Thymus (tissue), 11 donors: ENCODE measurements around the gene CMIP. TPM values are rescaled to one million over a fixed set of nuclear protein-coding genes. Genes with fewer than 3 reads are reported as not detected.

Source experiments
- DNase-seq, 9 donors: peaks; one replicate each; pipeline ENCODE4 v3.0.0-alpha.2; 2013; ENCODE audit warnings: low spot score in 9 of 9, low read depth in 6 of 9, missing footprints in 1 of 9
- H3K27ac ChIP-seq, 2 donors: one replicate each; pipeline ENCODE4 v1.5.1; 2013; ENCODE audit warnings: control low read depth in 1 of 2, low read depth in 1 of 2, low read length in 1 of 2, mild to moderate bottlenecking in 1 of 2, moderate library complexity in 1 of 2
- H3K27me3 ChIP-seq, 2 donors: one replicate each; pipeline ENCODE4 v1.5.1; 2013; ENCODE audit warnings: low read length in 1 of 2; ENCODE audit not compliant: control insufficient read depth in 2 of 2, insufficient read depth in 1 of 2
- H3K36me3 ChIP-seq, 2 donors: one replicate each; pipeline ENCODE4 v1.5.1; 2013; ENCODE audit warnings: low read length in 1 of 2, mild to moderate bottlenecking in 1 of 2, moderate library complexity in 1 of 2; ENCODE audit not compliant: control insufficient read depth in 2 of 2, insufficient read depth in 2 of 2
- H3K4me1 ChIP-seq, 2 donors: one replicate each; pipeline ENCODE4 v1.5.1; 2013; ENCODE audit warnings: low read length in 2 of 2; ENCODE audit not compliant: control insufficient read depth in 2 of 2, insufficient read depth in 2 of 2
- H3K4me3 ChIP-seq, 2 donors: one replicate each; pipeline ENCODE4 v1.5.1; 2013; ENCODE audit warnings: low read length in 2 of 2, control low read depth in 1 of 2, mild to moderate bottlenecking in 1 of 2
- H3K9me3 ChIP-seq, 2 donors: one replicate each; pipeline ENCODE4 v1.5.1; 2013; ENCODE audit warnings: low read length in 1 of 2, mild to moderate bottlenecking in 1 of 2; ENCODE audit not compliant: control insufficient read depth in 2 of 2, insufficient read depth in 1 of 2
- WGBS: extraction: QIAGEN DNeasy Blood & Tissue Kit; methylation state at CpG from one replicate; pipeline ENCODE4 v1.1.7; 2013; 5-methylcytosine and 5-hydroxymethylcytosine counted together
- polyA plus RNA-seq: library from polyadenylated mRNA; stranded (reverse); fragments of 200-250 nt; gene quantifications from one replicate; pipeline ENCODE4 v1.2.3, GENCODE V29; 2013
- total RNA-seq: library from RNA; stranded (reverse); fragments of 120-200 nt; gene quantifications from one replicate; pipeline ENCODE4 v1.2.4, GENCODE V29; 2013
- donor health status: healthy.

Gene CMIP
- total and polyA plus RNA-seq, 2 donors: 5.2 to 19.4 TPM

GRCh38 chr16:81647527-81647926 is 202.9 kb downstream of the CMIP start:
- Histone ChIP-seq H3K36me3 (peaks cover 5 to 11% of the 10 kb centered on the region in 2 donors), H3K9me3 (no peaks in the 10 kb centered on the region), H3K4me3 (no peak overlapping the region), H3K27ac (no peak overlapping the region), H3K27me3 (no peaks in the 10 kb centered on the region), H3K4me1 (peaks cover 0 to 16% of the 10 kb centered on the region in 2 donors)
- WGBS: 97% methylated on average over 8 of the region's 8 CpGs
- no peak for DNase-seq

DNA sequence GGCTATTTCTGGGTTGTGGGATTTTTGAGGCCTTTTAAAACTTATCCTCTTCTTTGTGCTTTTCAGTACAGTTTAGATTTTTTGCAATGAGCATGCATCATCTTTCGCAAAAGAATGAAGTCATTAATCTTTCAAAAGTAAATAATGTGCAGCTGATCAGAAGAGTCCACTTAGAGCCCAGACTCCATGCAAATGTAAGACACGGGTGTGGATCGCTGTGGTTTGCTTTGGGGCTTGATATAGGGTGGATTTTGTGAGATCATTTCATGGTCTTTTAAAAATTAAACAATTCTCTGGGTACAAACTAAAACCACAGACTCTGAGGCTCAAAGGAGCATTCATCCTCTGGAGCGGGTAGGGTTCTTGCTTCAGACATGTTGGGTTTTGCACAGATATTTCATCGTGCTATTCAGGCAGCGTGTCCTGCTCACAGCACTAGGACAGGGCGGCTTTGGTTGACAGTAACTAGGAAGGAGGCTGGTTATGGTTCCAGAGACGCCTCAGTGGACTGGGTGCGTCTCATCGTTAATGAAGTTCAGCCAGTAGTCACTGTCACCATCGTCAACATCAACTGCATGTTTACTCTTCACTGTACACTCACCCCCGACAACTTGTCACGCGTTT is 205.1 kb downstream of the CMIP start:
- H3K9me3 ChIP-seq: no peaks in the 10 kb centered on the region
- DNase-seq: no peak
- peaks cover 0 to 16% of the 10 kb centered on the region in 2 donors for H3K4me1 ChIP-seq
- peak overlapping the region in 1 of 2 donors; percentile 43 for H3K27ac ChIP-seq
- H3K4me3 ChIP-seq: no peak overlapping the region
- WGBS: 94% methylated on average over 14 of the region's 14 CpGs
- no peaks in the 10 kb centered on the region for H3K27me3 ChIP-seq
- H3K36me3 ChIP-seq: peaks cover 24% of the 10 kb centered on the region in 2 donors

DNA sequence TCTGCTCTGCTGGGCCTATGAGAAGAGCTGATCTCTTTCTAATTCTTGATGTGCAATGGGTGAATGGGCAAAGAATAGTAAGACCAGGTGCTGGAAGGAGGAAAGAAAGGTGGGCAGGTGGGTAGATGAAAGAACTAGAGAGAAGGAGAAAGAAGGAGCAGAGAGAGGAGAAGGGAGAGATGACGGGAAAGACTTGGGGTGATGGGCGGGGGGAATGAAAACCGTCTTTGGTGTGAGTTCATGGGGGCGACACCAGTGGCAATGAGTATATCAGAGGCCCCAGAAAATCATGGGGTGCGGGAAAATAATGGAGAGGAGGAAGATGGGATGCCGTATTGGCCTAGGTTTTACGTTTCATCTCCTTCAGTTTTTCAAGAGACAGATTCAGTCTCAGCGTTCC is 205.7 kb downstream of the CMIP start:
- peaks cover 24 to 28% of the 10 kb centered on the region in 2 donors for H3K36me3 ChIP-seq
- DNase-seq: no peak
- H3K4me3 ChIP-seq: no peak overlapping the region
- H3K27me3 ChIP-seq: no peaks in the 10 kb centered on the region
- H3K9me3 ChIP-seq: no peaks in the 10 kb centered on the region
- 93% methylated on average over 8 of the region's 8 CpGs for WGBS
- H3K4me1 ChIP-seq: peaks cover 0 to 16% of the 10 kb centered on the region in 2 donors
- H3K27ac ChIP-seq: peak overlapping the region in 1 of 2 donors; percentile 43

DNA sequence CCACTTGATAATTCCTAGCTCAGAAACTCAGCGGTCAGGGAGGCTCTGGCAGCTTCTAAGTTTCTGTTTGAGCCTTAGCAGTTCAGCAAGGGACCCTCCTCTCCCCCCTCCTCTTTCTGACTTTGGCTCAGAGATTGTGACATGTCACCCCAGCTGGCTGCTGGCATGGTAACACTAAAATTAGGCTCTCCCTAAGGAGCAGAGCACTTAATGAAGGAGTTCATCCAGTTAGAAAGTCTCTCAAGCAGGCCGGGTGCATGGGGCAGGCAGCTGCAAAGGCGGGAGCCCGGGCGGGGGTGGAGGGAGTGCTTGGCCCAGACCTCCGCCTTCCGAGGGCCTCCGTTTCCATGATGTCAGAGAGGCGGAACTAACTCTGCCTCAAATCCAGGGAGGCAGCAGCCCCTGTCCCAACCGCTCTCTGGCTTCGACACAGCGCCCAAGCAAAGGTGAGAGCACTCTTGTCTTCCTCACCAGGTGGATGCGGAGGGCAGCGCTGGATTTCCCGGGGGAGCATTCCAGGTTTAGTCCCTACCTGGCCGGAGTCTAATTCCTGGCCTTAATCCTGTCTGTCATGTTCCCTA is 206.5 kb downstream of the CMIP start:
- Histone ChIP-seq H3K4me3 (no peak overlapping the region), H3K9me3 (no peaks in the 10 kb centered on the region), H3K27ac (peak overlapping the region in 1 of 2 donors; percentile 53), H3K27me3 (no peaks in the 10 kb centered on the region), H3K4me1 (peaks cover 0 to 16% of the 10 kb centered on the region in 2 donors), H3K36me3 (peaks cover 24 to 34% of the 10 kb centered on the region in 2 donors)
- WGBS: 94% methylated on average over 16 of the region's 16 CpGs
- DNase-seq: no peak

DNA sequence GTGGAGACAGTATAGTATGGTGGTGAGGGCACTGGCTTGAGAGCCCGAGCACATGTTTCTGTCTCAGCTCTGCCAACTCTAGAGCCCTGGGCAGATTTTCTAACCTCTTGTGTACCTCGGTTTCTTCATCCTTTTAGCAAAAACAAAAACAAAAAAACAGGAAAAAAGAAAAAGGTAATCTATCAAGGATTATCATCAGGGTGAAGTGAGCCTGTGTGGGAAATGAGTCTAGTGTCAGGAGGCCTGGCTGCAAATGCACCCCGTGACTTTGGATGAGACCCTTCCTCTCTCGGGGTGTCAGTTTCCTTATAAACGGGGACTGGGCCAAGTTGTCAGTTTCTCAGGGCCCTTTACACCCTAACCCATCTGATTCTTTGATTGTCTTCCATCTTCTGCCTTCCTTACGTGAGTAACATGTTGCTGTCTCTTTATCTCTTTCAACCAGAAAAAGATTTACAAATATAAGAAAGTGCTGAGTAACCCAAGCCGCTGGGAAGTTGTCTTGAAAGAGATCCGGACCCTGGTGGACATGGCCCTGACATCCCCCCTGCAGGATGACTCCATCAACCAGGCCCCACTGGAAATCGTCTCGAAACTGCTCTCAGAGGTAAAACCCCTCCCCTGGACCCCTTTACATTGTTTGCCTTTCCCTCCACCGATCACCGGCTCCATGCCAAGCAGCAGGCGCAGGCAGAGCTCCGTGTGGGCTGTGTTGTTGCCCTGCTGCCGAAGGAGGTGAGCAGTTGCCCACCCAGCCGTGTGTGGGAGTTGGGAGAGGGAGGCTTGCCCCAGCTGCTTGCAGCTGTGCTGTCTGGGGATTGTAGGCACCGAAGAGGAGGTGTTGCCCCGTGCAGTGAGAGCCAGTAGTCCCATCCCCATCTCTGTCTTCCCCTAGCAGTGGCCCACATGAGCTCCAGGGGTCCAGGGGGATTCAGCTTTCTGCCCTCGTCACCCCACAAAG is 207.4 kb downstream of the CMIP start:
- DNase-seq: no peak
- Histone ChIP-seq H3K27me3 (no peaks in the 10 kb centered on the region), H3K27ac (peak overlapping the region in 1 of 2 donors; percentile 60), H3K4me1 (peaks cover 0 to 16% of the 10 kb centered on the region in 2 donors), H3K36me3 (peaks cover 24 to 34% of the 10 kb centered on the region in 2 donors), H3K4me3 (no peak overlapping the region), H3K9me3 (no peaks in the 10 kb centered on the region)
- WGBS: 93% methylated on average over 19 of the region's 19 CpGs

DNA sequence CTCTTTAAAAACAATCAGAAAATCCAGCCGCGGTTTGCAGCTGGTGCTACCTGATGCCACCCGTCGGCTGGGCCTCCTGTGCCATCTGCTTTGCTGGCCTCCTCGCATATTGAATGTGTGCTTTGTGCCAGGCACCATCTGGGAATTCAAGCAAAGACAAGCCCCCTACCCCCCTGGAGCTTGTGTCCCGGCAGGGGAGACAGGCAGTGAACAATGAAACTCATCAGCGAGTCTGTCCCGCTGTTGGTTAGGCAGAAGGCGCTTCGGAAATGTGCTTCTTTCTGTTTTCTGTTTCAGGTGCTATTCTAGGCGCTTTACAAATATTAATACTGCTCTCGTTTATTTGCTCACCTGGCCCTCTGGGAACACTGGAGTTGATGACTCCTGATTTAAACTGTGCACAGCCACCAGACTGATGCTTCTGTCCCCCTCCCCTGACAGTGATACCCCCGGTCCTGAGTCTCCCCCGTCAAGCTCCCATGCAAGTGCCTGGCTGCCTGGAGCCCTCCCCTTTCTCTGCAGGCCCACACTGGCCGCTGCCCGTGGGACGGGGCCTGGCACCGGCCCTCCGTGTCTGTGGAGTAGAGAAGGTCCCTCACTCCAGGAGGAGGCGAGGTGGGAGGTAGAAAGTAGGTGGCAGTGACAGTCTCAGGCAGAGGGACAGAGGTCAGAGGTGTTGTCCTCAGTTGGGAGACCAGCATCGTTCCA is 208.3 kb downstream of the CMIP start:
- H3K4me3 ChIP-seq: no peak overlapping the region
- 94% methylated on average over 21 of the region's 21 CpGs for WGBS
- no peaks in the 10 kb centered on the region for H3K9me3 ChIP-seq
- H3K27ac ChIP-seq: peak overlapping the region in 1 of 2 donors; percentile 60
- peaks cover 0 to 16% of the 10 kb centered on the region in 2 donors for H3K4me1 ChIP-seq
- H3K27me3 ChIP-seq: no peaks in the 10 kb centered on the region
- peaks cover 27 to 34% of the 10 kb centered on the region in 2 donors for H3K36me3 ChIP-seq
- no peak for DNase-seq

GRCh38 chr16:81654346-81654745 is 209.7 kb downstream of the CMIP start:
- DNase-seq: no peak
- H3K4me1 ChIP-seq: peaks cover 0 to 10% of the 10 kb centered on the region in 2 donors
- no peak overlapping the region for H3K4me3 ChIP-seq
- peaks cover 34 to 46% of the 10 kb centered on the region in 2 donors for H3K36me3 ChIP-seq
- H3K9me3 ChIP-seq: no peaks in the 10 kb centered on the region
- no peak overlapping the region for H3K27ac ChIP-seq
- WGBS: 98% methylated on average over 1 of the region's 1 CpG
- H3K27me3 ChIP-seq: no peaks in the 10 kb centered on the region

- Histone ChIP-seq H3K36me3 (peaks cover 37 to 49% of the 10 kb centered on the region in 2 donors), H3K27ac (no peak overlapping the region)
- DNase-seq: no peak
Measured at GRCh38 chr16:81655469-81656162, 211.0 kb downstream of the CMIP start.

More at GRCh38 chr16:81655469-81656162, 211.0 kb downstream of the CMIP start:
- Histone ChIP-seq H3K4me1 (peaks cover 0 to 3% of the 10 kb centered on the region in 2 donors), H3K9me3 (no peaks in the 10 kb centered on the region), H3K27me3 (no peaks in the 10 kb centered on the region), H3K4me3 (no peak overlapping the region)
- 93% methylated on average over 14 of the region's 14 CpGs for WGBS
